Measurements from ENCODE around the gene ALKBH7.

Gene ALKBH7

GRCh38 chr19:6402058-6402457 lies 29.5 kb downstream of the ALKBH7 start:
- TF ChIP-seq, protein P1, sequence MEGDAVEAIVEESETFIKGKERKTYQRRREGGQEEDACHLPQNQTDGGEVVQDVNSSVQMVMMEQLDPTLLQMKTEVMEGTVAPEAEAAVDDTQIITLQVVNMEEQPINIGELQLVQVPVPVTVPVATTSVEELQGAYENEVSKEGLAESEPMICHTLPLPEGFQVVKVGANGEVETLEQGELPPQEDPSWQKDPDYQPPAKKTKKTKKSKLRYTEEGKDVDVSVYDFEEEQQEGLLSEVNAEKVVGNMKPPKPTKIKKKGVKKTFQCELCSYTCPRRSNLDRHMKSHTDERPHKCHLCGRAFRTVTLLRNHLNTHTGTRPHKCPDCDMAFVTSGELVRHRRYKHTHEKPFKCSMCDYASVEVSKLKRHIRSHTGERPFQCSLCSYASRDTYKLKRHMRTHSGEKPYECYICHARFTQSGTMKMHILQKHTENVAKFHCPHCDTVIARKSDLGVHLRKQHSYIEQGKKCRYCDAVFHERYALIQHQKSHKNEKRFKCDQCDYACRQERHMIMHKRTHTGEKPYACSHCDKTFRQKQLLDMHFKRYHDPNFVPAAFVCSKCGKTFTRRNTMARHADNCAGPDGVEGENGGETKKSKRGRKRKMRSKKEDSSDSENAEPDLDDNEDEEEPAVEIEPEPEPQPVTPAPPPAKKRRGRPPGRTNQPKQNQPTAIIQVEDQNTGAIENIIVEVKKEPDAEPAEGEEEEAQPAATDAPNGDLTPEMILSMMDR (IDR thresholded peaks at IDR 0.05; ENCODE audit: low read depth, low read length, missing control alignments): no peak
- no peak overlapping the region for H3K4me3 ChIP-seq (replicated peaks; ENCODE audit: low read depth, low read length)
- no peak for DNase-seq (ENCODE audit: extremely low read depth, low read depth)

GRCh38 chr19:6402837-6403608 lies 30.4 kb downstream of the ALKBH7 start:
- no peak for DNase-seq (ENCODE audit: extremely low read depth, low read depth)
- no peak overlapping the region for H3K4me3 ChIP-seq (replicated peaks; ENCODE audit: low read depth, low read length)
- TF ChIP-seq, protein P1 (IDR thresholded peaks at IDR 0.05; ENCODE audit: low read depth, low read length, missing control alignments): no peak

GRCh38 chr19:6406401-6406800 lies 33.8 kb downstream of the ALKBH7 start:
- no peak overlapping the region for H3K4me3 ChIP-seq (replicated peaks; ENCODE audit: low read depth, low read length)
- no peak for DNase-seq (ENCODE audit: extremely low read depth, low read depth)
- TF ChIP-seq, protein P1 (IDR thresholded peaks at IDR 0.05; ENCODE audit: low read depth, low read length, missing control alignments): no peak

- DNase-seq (ENCODE audit: extremely low read depth, low read depth): no peak
- TF ChIP-seq, protein P1 (IDR thresholded peaks at IDR 0.05; ENCODE audit: low read depth, low read length, missing control alignments): no peak
- no peak overlapping the region for H3K4me3 ChIP-seq (replicated peaks; ENCODE audit: low read depth, low read length)
These were observed 36.8 kb downstream of the ALKBH7 start for GRCh38 chr19:6409346-6409745.

- DNase-seq (ENCODE audit: extremely low read depth, low read depth): no peak
- no peak overlapping the region for H3K4me3 ChIP-seq (replicated peaks; ENCODE audit: low read depth, low read length)
- TF ChIP-seq, protein P1 (IDR thresholded peaks at IDR 0.05; ENCODE audit: low read depth, low read length, missing control alignments): no peak
These were observed 39.5 kb downstream of the ALKBH7 start for GRCh38 chr19:6412061-6412446.

GRCh38 chr19:6412447-6413091 lies 40.0 kb downstream of the ALKBH7 start:
- no peak for DNase-seq (ENCODE audit: extremely low read depth, low read depth)

More at GRCh38 chr19:6412447-6413091, 40.0 kb downstream of the ALKBH7 start:
- H3K4me3 ChIP-seq (replicated peaks; ENCODE audit: low read depth, low read length): no peak overlapping the region
- TF ChIP-seq, protein P1 (IDR thresholded peaks at IDR 0.05; ENCODE audit: low read depth, low read length, missing control alignments): peak; percentile 65

Data from HFF-Myc (cell line).